Kidney (tissue), 14 donors: ENCODE results near the gene RBX1. TPM values are rescaled to one million over a fixed set of nuclear protein-coding genes. Genes with fewer than 3 reads are reported as not detected.

Experiments
- DNase-seq, 5 donors: peaks; one replicate each; pipeline ENCODE4 v3.0.0-alpha.2; 2013 to 2020
- FAIRE-seq: peaks from 2 replicates; lab custom pipeline; 2012; peaks lifted over from hg19 to GRCh38; lab: Jason Lieb, UNC
- H3K27ac ChIP-seq, 2 donors: one replicate each; pipeline ENCODE4 v1.7.0; 2013; ENCODE audit warnings: low read depth in 2 of 2, low read length in 2 of 2, inconsistent platforms in 1 of 2
- H3K27me3 ChIP-seq: one replicate; pipeline ENCODE4 v1.7.1; 2013; ENCODE audit warnings: low read length, inconsistent platforms; ENCODE audit not compliant: control insufficient read depth, insufficient read depth
- H3K36me3 ChIP-seq, 3 donors: one replicate each; pipeline versions ENCODE4 v1.7.0 to v1.7.1; 2013; ENCODE audit warnings: low read length in 3 of 3, control low read depth in 1 of 3, inconsistent platforms in 1 of 3; ENCODE audit not compliant: insufficient read depth in 3 of 3, control insufficient read depth in 2 of 3
- H3K4me1 ChIP-seq, 3 donors: one replicate each; pipeline versions ENCODE4 v1.7.0 to v1.7.1; 2013; ENCODE audit warnings: low read length in 3 of 3, inconsistent platforms in 1 of 3, low read depth in 1 of 3; ENCODE audit not compliant: control insufficient read depth in 2 of 3, insufficient read depth in 2 of 3
- H3K4me3 ChIP-seq, 3 donors: one replicate each; pipeline versions ENCODE4 v1.7.0 to v1.8.1; 2013; ENCODE audit warnings: low read length in 3 of 3, control low read depth in 1 of 3, inconsistent platforms in 1 of 3
- H3K9ac ChIP-seq, 3 donors: one replicate each; pipeline versions ENCODE4 v1.7.0 to v1.7.1; 2013; ENCODE audit warnings: low read length in 3 of 3, control low read depth in 1 of 3, inconsistent platforms in 1 of 3
- H3K9me3 ChIP-seq, 3 donors: one replicate each; pipeline versions ENCODE4 v1.7.0 to v1.7.1; 2013; ENCODE audit warnings: low read length in 3 of 3, control low read depth in 1 of 3, inconsistent platforms in 1 of 3; ENCODE audit not compliant: control insufficient read depth in 2 of 3, insufficient read depth in 1 of 3
- intact Hi-C: fragments of 100-400 bp; cut with DNase I; formaldehyde crosslinking; loops from one replicate; pipeline ENCODE4 v1.11.1; 2022
- polyA plus RNA-seq: library from polyadenylated mRNA; stranded (reverse); fragments of 350-450 nt; fragmentation: Illumina TruSeq; extraction: RNeasy Lipid Tissue Mini Kit (QIAGEN cat#74804); gene quantifications from one replicate; pipeline ENCODE4 v1.2.3, GENCODE V29; 2014; ENCODE audit warnings: low read depth, low replicate concordance; ENCODE audit not compliant: insufficient read depth
- total RNA-seq: library from RNA; stranded (reverse); fragmentation: NEBNext Ultra II Directional; extraction: Animal tissue kit (Norgen Biotek cat#: 25700); gene quantifications from one replicate; pipeline ENCODE4 v1.2.1, GENCODE V29; 2021
- TF ChIP-seq, protein P1 (sequence below): IDR thresholded peaks from 3 replicates; pipeline ENCODE4 v1.5.1; 2012; ENCODE audit warnings: mild to moderate bottlenecking, moderate library complexity, borderline replicate concordance; ENCODE audit not compliant: insufficient read depth; ENCODE audit errors: extremely low read depth
- donor health status: control.
- donor health status: control.
- donor health status: control.
- donor health status: control.
- donor health status: control.
- donor health status: DM: yes; HTN: yes; CAD: no.
- donor health status: Normal renal cell carcinoma (clear cell type).

The RBX1 gene
- total and polyA plus RNA-seq, 2 donors from 2014 or later: 56.2 to 92.2 TPM

DNA sequence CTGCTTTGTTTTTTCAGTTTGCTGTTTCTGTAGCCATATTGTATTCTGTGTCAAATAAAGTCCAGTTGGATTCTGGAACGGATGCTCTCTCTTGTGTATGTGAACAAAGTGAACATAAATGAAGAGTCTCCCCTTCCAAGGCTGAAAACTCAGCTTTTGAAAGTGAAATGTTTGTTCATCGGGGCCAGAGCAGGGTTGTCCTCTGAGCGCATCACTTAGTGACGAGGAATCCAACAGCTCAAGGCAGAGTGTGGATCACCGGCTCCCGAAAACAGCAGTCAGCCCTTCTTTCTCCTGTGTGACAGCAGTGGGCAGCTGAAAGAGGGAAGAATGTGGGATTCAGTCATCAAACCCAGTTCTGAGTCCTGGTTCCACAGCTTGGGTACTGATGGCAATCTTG, 21.4 kb downstream of the RBX1 start:
- Histone ChIP-seq H3K9me3 (no peaks in the 10 kb centered on the region), H3K27ac (no peak overlapping the region), H3K36me3 (peaks cover 2 to 24% (median 3%) of the 10 kb centered on the region in 3 donors), H3K4me1 (no peaks in the 10 kb centered on the region), H3K27me3 (no peaks in the 10 kb centered on the region), H3K9ac (no peak overlapping the region), H3K4me3 (no peak overlapping the region)
- TF ChIP-seq, protein P1, sequence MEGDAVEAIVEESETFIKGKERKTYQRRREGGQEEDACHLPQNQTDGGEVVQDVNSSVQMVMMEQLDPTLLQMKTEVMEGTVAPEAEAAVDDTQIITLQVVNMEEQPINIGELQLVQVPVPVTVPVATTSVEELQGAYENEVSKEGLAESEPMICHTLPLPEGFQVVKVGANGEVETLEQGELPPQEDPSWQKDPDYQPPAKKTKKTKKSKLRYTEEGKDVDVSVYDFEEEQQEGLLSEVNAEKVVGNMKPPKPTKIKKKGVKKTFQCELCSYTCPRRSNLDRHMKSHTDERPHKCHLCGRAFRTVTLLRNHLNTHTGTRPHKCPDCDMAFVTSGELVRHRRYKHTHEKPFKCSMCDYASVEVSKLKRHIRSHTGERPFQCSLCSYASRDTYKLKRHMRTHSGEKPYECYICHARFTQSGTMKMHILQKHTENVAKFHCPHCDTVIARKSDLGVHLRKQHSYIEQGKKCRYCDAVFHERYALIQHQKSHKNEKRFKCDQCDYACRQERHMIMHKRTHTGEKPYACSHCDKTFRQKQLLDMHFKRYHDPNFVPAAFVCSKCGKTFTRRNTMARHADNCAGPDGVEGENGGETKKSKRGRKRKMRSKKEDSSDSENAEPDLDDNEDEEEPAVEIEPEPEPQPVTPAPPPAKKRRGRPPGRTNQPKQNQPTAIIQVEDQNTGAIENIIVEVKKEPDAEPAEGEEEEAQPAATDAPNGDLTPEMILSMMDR: no peak
- intact Hi-C loops: no loop called here
- no peak for FAIRE-seq
- no peak for DNase-seq

DNA sequence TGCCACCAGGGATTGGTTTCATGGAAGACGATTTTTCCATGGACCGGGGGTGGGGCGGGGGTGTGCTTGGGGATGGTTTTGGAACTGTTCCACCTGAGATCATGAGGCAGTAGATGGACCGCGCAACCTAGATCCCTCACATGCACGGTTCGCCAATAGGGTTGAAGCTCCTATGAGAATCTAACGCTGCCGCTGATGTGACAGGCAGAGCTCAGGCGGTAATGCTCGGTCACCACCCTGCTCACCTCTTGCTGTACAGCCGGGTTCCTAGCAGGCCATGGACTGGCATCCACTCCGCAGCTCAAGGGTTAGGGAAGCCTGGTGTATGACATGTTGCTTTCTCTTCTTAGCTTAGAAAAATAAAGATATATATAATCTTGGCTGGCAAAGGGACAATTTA, 22.0 kb downstream of the RBX1 start:
- no peak for DNase-seq
- intact Hi-C loops: no loop called here
- Histone ChIP-seq H3K9me3 (no peaks in the 10 kb centered on the region), H3K9ac (no peak overlapping the region), H3K27ac (no peak overlapping the region), H3K36me3 (peaks cover 0 to 20% (median 3%) of the 10 kb centered on the region in 3 donors), H3K4me1 (no peaks in the 10 kb centered on the region), H3K27me3 (no peaks in the 10 kb centered on the region), H3K4me3 (no peak overlapping the region)
- no peak for FAIRE-seq
- TF ChIP-seq, protein P1: no peak

DNA sequence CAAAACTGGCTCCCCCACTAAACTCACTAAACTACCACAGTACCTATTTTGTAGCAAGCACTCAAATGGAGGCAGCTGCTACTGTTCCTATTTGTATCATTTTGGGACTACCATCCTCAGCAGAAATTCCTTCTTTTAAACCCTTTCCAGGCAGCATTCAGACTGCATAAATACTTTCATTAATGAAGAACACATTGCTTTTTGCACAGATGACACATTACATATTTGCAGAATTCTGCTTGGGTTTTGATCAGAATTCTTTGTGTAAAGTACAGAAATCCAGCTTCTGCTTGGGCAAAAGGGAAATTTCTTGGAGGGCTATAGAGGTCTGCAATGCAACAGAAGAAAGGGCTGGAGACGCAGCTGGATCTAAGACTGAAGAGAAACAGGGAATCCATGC, 24.2 kb downstream of the RBX1 start:
- DNase-seq (no peak), FAIRE-seq (no peak)
- no peaks in the 10 kb centered on the region for H3K4me1 ChIP-seq
- H3K36me3 ChIP-seq: peaks cover 0 to 8% (median 3%) of the 10 kb centered on the region in 3 donors
- no peaks in the 10 kb centered on the region for H3K9me3 ChIP-seq
- H3K4me3 ChIP-seq: no peak overlapping the region
- intact Hi-C loops: no loop called here
- H3K9ac ChIP-seq: no peak overlapping the region
- H3K27me3 ChIP-seq: no peaks in the 10 kb centered on the region
- no peak overlapping the region for H3K27ac ChIP-seq
- TF ChIP-seq, protein P1: no peak
